Activated B cell treated with CpG ODN at 0.5 μM for 24 hours (primary cell): ENCODE measurements around the gene GGA2. TPM values are rescaled to one million over a fixed set of nuclear protein-coding genes. Genes with fewer than 3 reads are reported as not detected.

Experiments
- ATAC-seq: fragments of 200-7000 bp; cut with Tn5 transposase; one replicate; pipeline ENCODE4 v1.10.0; 2021; ENCODE audit warnings: low read depth, mild to moderate bottlenecking, moderate library complexity
- CTCF ChIA-PET: fragments of 350-600 bp; sonication (Branson Sonifier 250); formaldehyde crosslinking; loops from one replicate; lab custom pipeline; 2021; ENCODE audit warnings: antibody characterized with exemption; lab: Charles Lee
- POLR2A ChIA-PET: fragments of 350-600 bp; sonication (Branson Sonifier 250); formaldehyde crosslinking; loops from one replicate; lab custom pipeline; 2021; ENCODE audit warnings: antibody characterized with exemption; lab: Charles Lee
- DNase-seq: peaks from one replicate; pipeline ENCODE4 v3.0.0; 2022
- H3K27ac Mint-ChIP-seq: one replicate; pipeline ENCODE4 v1.8.0; 2020; ENCODE audit warnings: mixed read lengths
- H3K27me3 Mint-ChIP-seq: one replicate; pipeline ENCODE4 v1.8.0; 2021; ENCODE audit warnings: mixed read lengths
- H3K36me3 Mint-ChIP-seq: one replicate; pipeline ENCODE4 v1.8.0; 2021; ENCODE audit warnings: low read depth, mixed read lengths
- H3K4me1 Mint-ChIP-seq: one replicate; pipeline ENCODE4 v1.8.0; 2021; ENCODE audit warnings: mixed read lengths
- H3K4me3 Mint-ChIP-seq: one replicate; pipeline ENCODE4 v1.8.0; 2020; ENCODE audit warnings: mild to moderate bottlenecking, mixed read lengths
- H3K9me3 Mint-ChIP-seq: one replicate; pipeline ENCODE4 v1.8.0; 2020; ENCODE audit warnings: mixed read lengths
- intact Hi-C: fragments of 100-400 bp; cut with micrococcal nuclease; formaldehyde crosslinking; loops from one replicate; pipeline ENCODE4 v1.15.1; 2024
- total RNA-seq: library from RNA; stranded (reverse); gene quantifications from 2 replicates; pipeline ENCODE4 v1.2.3, GENCODE V29; 2022
- TF ChIP-seq, protein P1 (sequence below): fragments of 200-600 bp; IDR thresholded peaks from one replicate; pipeline ENCODE4 v1.8.0; 2022; ENCODE audit warnings: antibody characterized with exemption, mild to moderate bottlenecking

GGA2 gene
- total RNA-seq, 1 donor from 2014 or later: 281 TPM

DNA sequence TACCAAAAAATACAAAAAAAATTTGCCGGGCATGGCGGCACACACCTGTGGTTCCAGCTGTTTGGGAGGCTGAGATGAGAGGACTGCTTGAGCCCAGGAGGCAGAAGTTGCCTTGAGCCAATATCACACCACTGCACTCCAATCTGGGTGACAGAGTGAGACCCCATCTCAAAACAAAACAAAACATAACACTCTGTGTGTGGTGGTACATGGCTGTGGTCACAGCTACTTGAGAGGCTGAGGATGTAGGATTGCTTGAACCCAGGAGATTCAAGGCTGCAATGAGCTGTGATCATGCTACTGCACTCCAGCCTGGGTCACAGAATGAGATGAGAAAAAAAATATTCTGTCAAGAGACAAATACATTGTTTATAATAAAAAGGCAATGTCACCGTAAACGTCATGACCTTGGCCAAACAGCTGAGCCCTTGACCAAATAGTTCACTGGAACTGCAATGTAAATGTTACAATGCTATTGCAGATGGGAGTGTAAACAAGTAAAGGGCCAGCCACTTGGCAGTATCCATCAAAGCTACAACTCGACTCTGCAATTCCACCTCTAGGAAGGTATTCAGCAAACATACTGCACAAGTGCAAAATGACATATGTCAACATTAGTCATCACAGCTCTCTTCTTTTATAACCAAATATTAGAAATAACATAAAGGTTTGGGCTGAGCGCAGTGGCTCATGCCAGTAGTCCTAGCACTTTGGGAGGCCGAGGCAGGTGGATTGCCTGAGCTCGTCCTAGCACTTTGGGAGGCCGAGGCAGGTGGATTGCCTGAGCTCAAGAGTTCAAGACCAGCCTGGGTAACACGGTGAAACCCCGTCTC is 29.9 kb upstream of the GGA2 start:
- no peaks in the 10 kb centered on the region for H3K9me3 Mint-ChIP-seq
- DNase-seq (no peak), ATAC-seq (no peak)
- H3K27ac Mint-ChIP-seq: no peak overlapping the region
- CTCF ChIA-PET: no interaction called here
- peaks cover 52% of the 10 kb centered on the region for H3K36me3 Mint-ChIP-seq
- TF ChIP-seq, protein P1, sequence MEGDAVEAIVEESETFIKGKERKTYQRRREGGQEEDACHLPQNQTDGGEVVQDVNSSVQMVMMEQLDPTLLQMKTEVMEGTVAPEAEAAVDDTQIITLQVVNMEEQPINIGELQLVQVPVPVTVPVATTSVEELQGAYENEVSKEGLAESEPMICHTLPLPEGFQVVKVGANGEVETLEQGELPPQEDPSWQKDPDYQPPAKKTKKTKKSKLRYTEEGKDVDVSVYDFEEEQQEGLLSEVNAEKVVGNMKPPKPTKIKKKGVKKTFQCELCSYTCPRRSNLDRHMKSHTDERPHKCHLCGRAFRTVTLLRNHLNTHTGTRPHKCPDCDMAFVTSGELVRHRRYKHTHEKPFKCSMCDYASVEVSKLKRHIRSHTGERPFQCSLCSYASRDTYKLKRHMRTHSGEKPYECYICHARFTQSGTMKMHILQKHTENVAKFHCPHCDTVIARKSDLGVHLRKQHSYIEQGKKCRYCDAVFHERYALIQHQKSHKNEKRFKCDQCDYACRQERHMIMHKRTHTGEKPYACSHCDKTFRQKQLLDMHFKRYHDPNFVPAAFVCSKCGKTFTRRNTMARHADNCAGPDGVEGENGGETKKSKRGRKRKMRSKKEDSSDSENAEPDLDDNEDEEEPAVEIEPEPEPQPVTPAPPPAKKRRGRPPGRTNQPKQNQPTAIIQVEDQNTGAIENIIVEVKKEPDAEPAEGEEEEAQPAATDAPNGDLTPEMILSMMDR: no peak
- H3K4me1 Mint-ChIP-seq: no peaks in the 10 kb centered on the region
- H3K27me3 Mint-ChIP-seq: no peaks in the 10 kb centered on the region
- POLR2A ChIA-PET: no interaction called here
- intact Hi-C loops: no loop called here
- no peak overlapping the region for H3K4me3 Mint-ChIP-seq

DNA sequence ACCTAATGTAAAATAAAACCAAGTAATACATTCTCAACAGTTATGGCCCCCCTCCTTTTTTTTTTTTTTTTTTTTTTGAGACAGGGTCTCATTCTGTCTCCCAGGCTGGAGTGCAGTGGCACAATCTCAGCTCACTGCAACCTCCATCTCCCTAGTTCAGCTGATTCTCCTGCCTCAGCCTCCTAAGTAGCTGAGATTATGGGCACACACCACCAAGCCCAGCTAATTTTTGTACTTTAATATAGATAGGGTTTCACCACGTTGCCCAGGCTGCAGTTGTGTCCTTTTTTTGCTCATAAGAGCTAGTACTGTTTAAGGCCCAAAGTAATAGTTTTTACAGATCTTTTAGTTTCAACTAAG is 28.6 kb upstream of the GGA2 start:
- TF ChIP-seq, protein P1: no peak
- H3K4me1 Mint-ChIP-seq: no peaks in the 10 kb centered on the region
- POLR2A ChIA-PET: interaction anchor here (0.7 to 1.4 kb wide), 2 partner anchors 10 to 23 kb away, joined by 4 to 5 read pairs; no protein-coding TSS in a partner anchor
- no peak overlapping the region for H3K27ac Mint-ChIP-seq
- no peak for DNase-seq
- ATAC-seq: no peak
- H3K9me3 Mint-ChIP-seq: no peaks in the 10 kb centered on the region
- no peaks in the 10 kb centered on the region for H3K27me3 Mint-ChIP-seq
- H3K4me3 Mint-ChIP-seq: no peak overlapping the region
- peaks cover 55% of the 10 kb centered on the region for H3K36me3 Mint-ChIP-seq
- CTCF ChIA-PET: no interaction called here
- intact Hi-C loops: no loop called here

DNA sequence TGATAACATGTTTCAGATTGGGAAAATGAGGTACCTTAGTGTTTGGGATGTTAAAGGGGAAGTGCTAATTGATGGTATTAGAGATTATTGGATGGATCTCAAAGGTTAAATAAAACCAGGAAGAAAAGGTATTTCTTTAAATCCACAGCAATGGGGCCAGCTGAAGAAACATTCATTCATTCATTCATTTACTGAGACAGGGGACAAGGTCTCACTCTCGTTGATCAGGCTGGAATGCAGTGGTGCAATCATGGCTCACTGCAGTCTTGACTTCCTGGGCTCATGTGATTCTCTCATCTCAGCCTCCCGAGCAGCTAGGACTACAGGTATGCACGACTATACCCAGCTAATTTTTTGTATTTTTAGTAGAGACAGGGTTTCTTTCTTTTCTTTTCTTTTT is 27.1 kb upstream of the GGA2 start:
- TF ChIP-seq, protein P1: no peak
- Mint-ChIP-seq H3K4me3 (no peak overlapping the region), H3K9me3 (no peaks in the 10 kb centered on the region), H3K4me1 (no peaks in the 10 kb centered on the region), H3K27me3 (no peaks in the 10 kb centered on the region), H3K36me3 (peaks cover 58% of the 10 kb centered on the region), H3K27ac (no peak overlapping the region)
- DNase-seq (no peak), ATAC-seq (no peak)
- POLR2A ChIA-PET: no interaction called here
- intact Hi-C loops: no loop called here
- CTCF ChIA-PET: no interaction called here

DNA sequence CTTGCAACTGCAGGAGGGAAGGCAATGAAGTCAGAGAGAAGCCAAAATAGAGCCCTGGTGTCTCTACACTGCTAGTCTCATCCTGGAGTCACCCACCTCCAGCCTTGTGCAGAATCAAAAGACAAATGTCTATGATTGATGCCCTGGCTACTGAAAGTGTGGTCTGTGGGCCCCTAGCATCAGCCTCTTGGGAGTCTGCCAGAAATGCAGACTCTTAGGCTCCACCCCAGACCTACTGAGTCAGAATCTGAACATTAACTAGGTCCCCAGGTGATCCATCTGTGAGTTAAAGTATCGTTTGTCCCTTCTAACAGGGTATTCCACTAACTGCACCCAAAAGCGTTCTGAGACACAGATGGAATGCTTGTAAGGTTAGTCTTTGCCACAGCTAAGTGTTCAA is 25.6 kb upstream of the GGA2 start:
- TF ChIP-seq, protein P1: no peak
- H3K4me1 Mint-ChIP-seq: no peaks in the 10 kb centered on the region
- no peak overlapping the region for H3K4me3 Mint-ChIP-seq
- ATAC-seq (no peak), DNase-seq (no peak)
- H3K27ac Mint-ChIP-seq: no peak overlapping the region
- no peaks in the 10 kb centered on the region for H3K27me3 Mint-ChIP-seq
- ChIA-PET POLR2A (no interaction called here), CTCF (no interaction called here)
- peaks cover 62% of the 10 kb centered on the region for H3K36me3 Mint-ChIP-seq
- no peaks in the 10 kb centered on the region for H3K9me3 Mint-ChIP-seq
- intact Hi-C loops: no loop called here

DNA sequence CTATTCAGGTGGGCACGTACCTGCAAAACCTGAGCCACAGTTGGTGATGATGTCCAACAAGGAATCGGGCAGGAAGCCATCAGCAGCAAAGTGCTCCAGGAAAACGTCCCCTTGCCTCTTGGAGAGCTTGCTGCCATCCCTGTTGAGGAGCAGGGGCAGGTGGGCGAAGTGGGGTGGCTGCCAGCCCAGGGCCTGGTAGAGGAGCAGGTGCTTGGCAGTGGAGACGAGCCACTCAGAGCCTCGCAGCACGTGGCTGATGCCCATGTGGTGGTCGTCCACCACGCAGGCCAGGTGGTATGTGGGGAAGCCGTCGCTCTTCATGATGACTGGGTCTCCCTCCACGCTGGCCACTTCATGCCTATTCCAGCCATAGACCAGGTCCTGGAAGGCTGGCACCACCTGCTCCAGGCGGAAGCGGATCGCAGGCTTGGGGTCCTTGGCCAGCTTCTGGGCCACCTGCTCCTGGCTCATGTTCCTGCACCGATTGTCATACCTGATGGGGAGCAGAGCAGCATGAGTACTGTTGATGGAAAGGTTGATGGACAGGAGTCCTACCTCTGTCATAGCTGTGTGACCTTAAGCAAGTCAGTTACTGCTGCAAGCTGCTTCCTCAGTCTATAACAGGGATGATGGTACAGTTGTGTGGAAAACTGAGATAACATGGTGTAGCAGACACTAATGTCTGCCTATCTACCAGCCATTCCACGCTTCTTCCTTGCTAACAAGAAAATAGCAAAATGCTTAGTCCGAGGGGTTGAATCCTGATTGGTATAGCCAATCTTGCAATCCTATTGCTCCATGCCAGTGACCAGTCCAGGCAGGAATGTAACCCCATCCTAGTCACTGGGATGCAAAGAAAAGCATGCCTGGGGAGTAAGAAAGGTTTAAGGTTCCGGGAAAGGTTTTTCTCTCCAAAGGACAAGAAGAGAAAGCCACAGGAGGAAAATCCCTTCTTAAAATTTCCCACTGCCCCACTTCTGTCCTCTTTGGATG is 24.9 kb upstream of the GGA2 start:
- Mint-ChIP-seq H3K9me3 (no peaks in the 10 kb centered on the region), H3K36me3 (peaks cover 62% of the 10 kb centered on the region), H3K4me1 (no peaks in the 10 kb centered on the region), H3K27ac (no peak overlapping the region), H3K4me3 (no peak overlapping the region), H3K27me3 (no peaks in the 10 kb centered on the region)
- ChIA-PET POLR2A (no interaction called here), CTCF (no interaction called here)
- intact Hi-C loops: no loop called here
- DNase-seq (no peak), ATAC-seq (no peak)
- TF ChIP-seq, protein P1: no peak
